GM13977 (cell line): ENCODE results near the gene NFYB.

ENCODE experiments used
- DNase-seq: peaks from one replicate; pipeline ENCODE4 v3.0.0; 2012; ENCODE audit warnings: low spot score
- CTCF ChIP-seq: IDR thresholded peaks from 2 replicates; pipeline ENCODE4 v1.5.1; 2012; ENCODE audit warnings: mild to moderate bottlenecking, control low read depth; ENCODE audit not compliant: insufficient read depth; ENCODE audit errors: extremely low read depth, missing control alignments
- in situ Hi-C: fragments of 300-500 bp; cut with MboI; formaldehyde crosslinking; loops from one replicate; pipeline ENCODE4 v1.12.0; 2022; ENCODE audit warnings: low sequenced_read_pairs, low pct_unique_long_range_greater_than_20kb, mixed read lengths, inconsistent platforms; ENCODE audit not compliant: unreplicated experiment

Gene NFYB

GRCh38 chr12:104106965-104107364 is 31.0 kb downstream of the NFYB start:
- in situ Hi-C loops, result loop anchor here (10.0 kb wide), 1 partner anchor 232 kb away; no protein-coding TSS in a partner anchor
- TF ChIP-seq CTCF, result no peak
- DNase-seq, result no peak

GRCh38 chr12:104105461-104105860 is 32.5 kb downstream of the NFYB start:
- in situ Hi-C loops, result loop anchor here (10.0 kb wide), 1 partner anchor 231 kb away; no protein-coding TSS in a partner anchor
- no peak for DNase-seq
- no peak for TF ChIP-seq CTCF

- no peak for TF ChIP-seq CTCF
- in situ Hi-C loops, result no loop called here
- DNase-seq, result no peak
These were observed 40.1 kb downstream of the NFYB start for GRCh38 chr12:104097954-104098353.

GRCh38 chr12:104095289-104095688 is 42.7 kb downstream of the NFYB start:
- in situ Hi-C loops, result no loop called here
- no peak for TF ChIP-seq CTCF
- no peak for DNase-seq

- TF ChIP-seq CTCF, result no peak
- in situ Hi-C loops, result no loop called here
- DNase-seq, result no peak
These were observed 43.7 kb downstream of the NFYB start for GRCh38 chr12:104094284-104094683.

GRCh38 chr12:104091136-104091535 is 46.9 kb downstream of the NFYB start:
- no peak for DNase-seq
- in situ Hi-C loops, result no loop called here
- TF ChIP-seq CTCF, result no peak

- no peak for TF ChIP-seq CTCF
- in situ Hi-C loops, result no loop called here
- no peak for DNase-seq
These were observed 47.3 kb downstream of the NFYB start for GRCh38 chr12:104090685-104091084.
